Mesenteric fat pad (tissue), 1 donor: ENCODE data around the gene TNFRSF6B. TPM values are rescaled to one million over a fixed set of nuclear protein-coding genes. Genes with fewer than 3 reads are reported as not detected.
"Not testable (repeated sequence)": the region's sequence is repeated elsewhere in the genome, so short reads cannot be mapped to it uniquely, and the experiment has no call there.

Experiments
- DNase-seq: peaks from one replicate; pipeline ENCODE4 v3.0.0-alpha.2; 2020; ENCODE audit warnings: low spot score
- long read RNA-seq: library from polyadenylated mRNA; unstranded; transcript quantifications from one replicate; pipeline ENCODE4 v2.0.0, GENCODE V29; 2020
- total RNA-seq: library from RNA; stranded (reverse); fragmentation: NEBNext Ultra II Directional; extraction: Animal tissue kit (Norgen Biotek cat#: 25700); gene quantifications from one replicate; pipeline ENCODE4 v1.2.1, GENCODE V29; 2021
- donor health status: DM: yes; HTN: yes; CAD: no.

The TNFRSF6B gene, protein sequence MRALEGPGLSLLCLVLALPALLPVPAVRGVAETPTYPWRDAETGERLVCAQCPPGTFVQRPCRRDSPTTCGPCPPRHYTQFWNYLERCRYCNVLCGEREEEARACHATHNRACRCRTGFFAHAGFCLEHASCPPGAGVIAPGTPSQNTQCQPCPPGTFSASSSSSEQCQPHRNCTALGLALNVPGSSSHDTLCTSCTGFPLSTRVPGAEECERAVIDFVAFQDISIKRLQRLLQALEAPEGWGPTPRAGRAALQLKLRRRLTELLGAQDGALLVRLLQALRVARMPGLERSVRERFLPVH
- 4.7 TPM for total RNA-seq
- long read RNA-seq, transcript TNFRSF6B-201 (3 exons, 1,141 nt), result major isoform, 13 of 30 reads
- long read RNA-seq, partial matches to known transcripts, result 0 of 30 reads
- long read RNA-seq, other reads (novel, unspliced or antisense), result 17 of 30 reads

DNA sequence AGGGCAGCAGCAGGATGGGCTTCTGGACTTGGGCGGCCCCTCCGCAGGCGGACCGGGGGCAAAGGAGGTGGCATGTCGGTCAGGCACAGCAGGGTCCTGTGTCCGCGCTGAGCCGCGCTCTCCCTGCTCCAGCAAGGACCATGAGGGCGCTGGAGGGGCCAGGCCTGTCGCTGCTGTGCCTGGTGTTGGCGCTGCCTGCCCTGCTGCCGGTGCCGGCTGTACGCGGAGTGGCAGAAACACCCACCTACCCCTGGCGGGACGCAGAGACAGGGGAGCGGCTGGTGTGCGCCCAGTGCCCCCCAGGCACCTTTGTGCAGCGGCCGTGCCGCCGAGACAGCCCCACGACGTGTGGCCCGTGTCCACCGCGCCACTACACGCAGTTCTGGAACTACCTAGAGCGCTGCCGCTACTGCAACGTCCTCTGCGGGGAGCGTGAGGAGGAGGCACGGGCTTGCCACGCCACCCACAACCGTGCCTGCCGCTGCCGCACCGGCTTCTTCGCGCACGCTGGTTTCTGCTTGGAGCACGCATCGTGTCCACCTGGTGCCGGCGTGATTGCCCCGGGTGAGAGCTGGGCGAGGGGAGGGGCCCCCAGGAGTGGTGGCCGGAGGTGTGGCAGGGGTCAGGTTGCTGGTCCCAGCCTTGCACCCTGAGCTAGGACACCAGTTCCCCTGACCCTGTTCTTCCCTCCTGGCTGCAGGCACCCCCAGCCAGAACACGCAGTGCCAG lies at the start of gene TNFRSF6B:
TSS of gene TNFRSF6B (plus strand) at position 25 of the 729 bp plus-strand sequence. CDS start at position 141, 116 bp downstream.
- no peak for DNase-seq

DNA sequence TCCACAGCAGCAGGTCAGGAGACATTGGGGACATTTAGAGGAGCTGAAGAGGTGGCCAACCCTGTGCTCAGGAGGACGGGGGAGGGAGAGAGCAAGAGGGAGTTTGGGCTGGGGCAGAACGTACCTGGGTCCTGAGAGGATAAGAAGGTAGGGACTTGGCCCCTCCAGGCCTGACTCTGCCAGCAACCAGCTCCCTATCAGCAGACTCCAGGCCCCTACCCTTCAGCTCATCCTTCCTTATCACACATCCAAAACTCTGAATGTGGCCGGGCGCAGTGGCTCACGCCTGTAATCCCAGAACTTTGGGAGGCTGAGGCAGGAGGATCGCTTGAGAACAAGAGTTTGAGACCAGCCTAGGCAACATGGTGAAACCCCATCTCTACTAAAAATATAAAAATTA lies 48.3 kb upstream of the TNFRSF6B start:
- no peak for DNase-seq

DNA sequence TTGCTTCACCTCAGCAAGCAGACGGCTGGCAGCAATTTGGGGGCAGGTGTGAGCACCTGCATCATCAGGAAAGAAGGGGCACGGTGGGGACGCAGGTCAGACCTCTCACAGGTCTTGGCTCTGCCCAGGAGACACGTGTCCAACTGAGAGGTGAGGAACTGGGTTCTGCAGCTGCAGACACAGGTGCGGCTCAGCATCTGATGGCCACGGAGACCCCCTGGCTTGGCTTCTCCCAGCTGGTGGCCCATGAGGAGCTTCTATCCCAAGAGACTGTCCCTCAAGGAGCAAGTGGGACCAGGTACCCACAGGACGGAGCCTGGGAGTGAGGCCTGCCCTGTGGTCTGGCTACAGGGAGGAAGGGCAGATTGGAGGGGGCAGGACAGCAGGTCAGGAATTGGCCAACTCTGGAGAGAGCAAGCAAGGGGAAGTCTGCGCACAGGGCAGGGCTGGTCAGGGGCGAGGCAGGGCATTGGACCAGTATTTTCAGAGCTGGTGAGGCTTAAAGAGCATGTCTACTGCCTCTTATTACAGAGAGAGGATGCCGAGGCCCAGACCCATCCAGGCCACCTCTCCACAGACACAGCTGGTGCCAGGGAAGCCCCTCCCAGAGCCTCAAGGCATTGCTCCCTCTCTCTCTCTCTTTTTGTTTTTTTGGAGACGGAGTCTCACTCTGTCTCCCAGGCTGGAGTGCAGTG lies 47.4 kb upstream of the TNFRSF6B start:
- DNase-seq, result no peak

DNA sequence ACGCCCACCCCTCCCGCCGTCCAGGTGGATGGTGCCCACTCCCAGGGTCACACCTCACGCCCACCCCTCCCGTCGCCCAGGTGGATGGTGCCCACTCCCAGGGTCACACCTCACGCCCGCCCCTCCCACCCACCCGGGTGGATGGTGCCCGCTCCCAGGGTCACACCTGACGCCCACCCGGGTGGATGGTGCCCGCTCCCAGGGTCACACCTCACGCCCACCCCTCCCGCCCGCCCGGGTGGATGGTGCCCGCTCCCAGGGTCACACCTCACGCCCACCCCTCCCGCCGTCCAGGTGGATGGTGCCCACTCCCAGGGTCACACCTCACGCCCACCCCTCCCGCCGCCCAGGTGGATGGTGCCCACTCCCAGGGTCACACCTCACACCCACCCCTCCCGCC lies 46.0 kb upstream of the TNFRSF6B start:
- DNase-seq, result not testable (repeated sequence)

DNA sequence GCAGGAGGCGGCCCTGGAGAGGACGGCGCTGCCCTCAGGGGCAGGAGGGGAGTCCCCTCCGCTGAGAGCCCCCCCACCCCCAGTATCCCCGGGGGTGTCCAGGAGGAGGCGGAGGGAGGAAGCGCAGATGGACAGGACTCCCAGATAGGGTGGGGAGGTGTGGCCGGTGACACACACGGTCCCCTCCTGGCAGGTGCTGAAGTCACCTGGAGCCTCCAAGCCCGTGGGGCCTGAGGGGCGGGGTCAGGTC lies 44.6 kb upstream of the TNFRSF6B start:
- no peak for DNase-seq

DNA sequence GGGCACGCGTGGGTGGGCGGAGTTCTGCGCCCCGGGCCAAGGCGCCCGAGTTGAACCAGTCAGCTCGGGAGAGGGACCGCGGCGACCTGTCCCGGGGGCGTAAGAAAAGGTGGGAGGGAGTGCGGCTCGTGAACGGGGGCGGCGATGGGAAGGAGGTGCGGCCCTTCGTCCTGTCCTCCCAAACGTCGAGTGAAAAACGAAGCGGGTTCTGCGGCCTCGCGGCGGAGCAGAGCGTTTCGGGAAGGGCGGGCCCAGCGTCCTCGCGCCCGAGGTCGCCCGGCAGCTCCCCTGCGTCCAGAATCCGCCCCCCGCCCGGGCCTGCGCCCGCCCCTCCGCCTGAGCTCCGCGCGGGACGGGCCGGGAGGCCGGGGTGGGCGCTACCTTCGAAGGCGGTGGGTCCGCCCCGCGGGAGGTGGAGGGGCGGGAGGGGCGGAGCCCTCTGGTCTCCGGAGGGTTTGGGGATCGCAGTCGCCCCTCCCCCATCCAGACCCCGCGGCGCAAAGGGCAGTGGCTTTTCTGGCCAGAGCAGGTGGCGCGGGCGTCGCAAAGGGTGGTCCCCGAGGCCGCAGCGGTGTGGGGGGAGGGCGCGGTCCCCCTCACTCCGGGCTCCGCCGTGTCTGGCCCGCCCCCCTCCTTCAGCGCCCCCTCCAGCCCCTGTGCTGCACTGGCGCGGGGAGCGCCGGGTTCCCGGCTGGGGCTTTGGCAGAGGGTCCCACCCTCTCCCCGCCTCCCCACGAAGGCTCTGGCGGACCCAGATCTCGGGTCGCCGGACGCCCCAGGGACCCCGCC lies 44.1 kb upstream of the TNFRSF6B start:
- DNase-seq, result no peak

DNA sequence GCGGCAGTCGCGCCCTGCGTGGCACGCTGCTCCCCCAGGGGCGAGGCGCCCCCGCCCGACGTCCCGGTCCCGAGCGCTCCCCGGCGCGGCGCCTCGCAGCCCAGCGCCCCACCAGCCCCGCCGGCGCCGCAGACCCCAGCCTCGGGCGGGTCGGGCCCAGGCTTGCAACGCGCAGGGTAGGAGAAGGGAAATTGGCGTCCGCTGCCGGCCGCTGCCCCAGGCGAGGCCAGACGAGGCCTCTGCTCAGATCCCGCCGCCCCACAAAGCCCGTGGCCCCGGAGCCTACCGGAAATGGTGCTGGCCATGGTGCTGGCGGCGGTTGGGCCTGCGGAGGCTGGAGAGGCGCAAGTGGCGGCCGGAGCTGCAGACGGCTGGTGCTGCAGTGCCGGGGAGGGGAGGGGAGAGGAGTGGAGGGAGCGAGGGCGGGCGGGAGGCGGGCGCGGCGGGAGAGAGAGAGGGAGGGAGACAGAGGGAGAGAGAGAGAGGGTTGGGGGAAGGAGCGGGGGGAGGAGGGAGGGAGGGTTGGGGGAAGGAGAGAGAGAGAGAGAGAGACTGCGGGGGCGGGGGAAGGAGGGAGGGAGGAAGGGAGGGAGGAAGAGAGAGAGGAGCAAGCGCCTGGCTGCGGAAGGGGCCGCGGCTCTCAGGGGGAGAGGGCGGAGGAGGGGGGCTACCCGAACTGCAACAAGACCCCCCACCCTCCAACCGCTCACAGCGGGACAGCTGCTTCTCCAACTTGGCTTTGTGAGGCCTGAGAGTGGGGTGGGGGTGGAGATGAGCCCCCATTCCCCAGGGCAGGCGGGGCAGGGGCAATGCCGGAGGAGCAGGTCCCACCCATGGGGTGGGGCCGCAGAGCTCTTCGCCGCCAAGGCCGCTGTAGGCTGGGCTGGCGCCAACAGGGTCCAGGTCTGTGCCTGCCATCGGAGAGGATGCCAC lies 43.1 kb upstream of the TNFRSF6B start, which contains the start of gene STMN3:
TSS of gene STMN3 (minus strand) at position 384 of the 933 bp plus-strand sequence. CDS start at position 305, 79 bp downstream.
- DNase-seq, result peak; percentile 95

DNA sequence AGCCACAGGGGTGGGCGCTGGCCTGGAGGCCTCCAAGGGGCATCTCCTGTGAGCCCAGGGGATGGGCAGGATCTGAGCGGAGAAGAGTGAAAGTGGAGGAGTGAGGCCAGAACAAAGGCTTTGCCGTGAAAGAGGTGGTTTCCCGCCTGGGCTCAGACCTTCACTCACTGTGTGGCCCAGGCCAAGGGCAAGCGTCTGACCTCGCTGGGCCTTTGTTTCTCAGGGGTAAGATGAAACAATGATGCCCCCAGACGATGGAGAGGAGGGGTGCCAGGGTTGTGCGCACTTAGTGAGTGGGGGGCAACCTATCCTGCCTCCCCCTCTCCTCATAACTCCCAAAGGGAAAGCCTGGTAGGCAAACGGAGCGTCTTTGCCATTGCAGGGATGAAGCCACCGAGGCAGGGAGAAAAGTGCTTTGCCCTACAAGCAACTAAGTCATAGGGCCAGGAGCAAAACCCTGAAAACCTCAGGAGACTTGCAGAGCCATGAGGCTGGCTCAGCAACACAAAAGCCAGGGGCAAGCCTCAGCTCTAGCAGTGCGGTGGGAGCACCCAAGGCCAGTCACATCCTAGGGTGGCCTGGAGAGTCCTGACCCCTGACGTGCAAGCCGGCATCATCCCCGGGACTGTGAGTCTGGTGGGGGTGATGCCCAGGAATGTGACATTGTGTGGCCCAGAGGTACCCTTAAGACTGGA lies 42.3 kb upstream of the TNFRSF6B start:
- DNase-seq, result no peak

DNA sequence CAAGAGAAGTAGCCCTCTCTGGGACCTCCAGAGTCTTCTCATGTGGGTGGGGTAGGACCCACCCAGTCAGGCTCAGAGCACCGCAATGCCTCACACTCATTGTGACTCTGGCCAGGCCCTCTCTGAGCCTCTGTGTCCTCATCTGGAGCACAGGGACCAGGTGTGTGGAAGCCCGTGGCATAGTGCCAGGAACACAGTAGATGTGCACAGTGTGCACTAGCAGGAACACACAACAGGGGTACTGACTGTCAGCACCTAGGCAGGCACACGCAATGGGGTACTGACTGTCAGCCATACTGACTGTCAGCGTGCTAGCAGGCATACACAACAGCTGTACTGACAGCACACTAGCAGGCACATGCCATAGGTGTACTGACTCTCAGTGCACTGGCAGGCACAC lies 41.2 kb upstream of the TNFRSF6B start:
- no peak for DNase-seq

DNA sequence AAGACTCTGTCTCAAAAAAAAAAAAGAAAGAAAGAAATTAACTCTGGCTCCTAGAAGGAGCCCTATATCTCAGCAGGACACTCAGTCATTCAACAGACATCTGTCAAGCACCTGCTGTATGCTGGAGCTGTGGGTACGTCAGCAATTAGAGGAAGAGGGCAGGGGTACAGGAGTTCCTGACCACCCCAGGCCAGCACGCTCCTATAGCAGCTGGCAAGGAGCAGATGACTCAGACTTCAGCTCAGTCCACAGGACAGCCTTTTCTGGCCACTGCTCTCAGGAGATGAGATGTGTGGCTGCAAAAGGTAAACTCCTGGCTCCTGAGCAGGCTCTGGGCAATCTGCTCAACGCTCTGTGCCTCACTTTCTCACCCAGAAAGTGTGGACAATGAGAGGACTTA lies 40.0 kb upstream of the TNFRSF6B start:
- no peak for DNase-seq

DNA sequence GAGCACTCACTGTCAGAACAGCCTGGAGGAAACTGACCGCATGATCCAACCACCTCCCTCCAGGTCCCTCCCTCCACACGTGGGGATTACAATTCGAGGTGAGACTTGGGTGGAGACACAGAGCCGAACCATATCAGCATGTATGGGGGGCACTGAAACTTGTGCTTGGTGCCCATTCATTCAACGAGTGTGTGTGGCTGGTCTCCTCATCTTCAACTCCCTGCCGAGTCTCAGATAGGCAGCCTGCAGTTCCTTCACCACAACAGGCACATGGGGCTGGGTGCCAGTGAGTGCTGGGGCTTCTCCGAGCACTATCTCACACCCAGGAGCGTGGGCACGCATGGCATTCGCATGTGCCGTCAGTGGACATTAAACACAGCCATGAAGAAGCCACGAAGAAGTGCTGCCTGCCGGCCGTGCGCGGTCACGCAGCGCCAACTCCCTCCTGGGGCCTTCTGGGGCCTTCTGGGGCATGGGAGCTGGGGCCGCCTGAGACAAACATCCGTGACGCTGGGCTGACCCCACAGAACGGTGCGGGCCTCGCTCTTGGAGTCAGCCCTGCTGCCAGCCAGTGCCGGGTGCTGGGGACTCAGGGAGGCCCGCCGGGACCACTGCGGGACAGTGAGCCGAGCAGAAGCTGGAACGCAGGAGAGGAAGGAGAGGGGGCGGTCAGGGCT lies 39.1 kb upstream of the TNFRSF6B start:
- no peak for DNase-seq

DNA sequence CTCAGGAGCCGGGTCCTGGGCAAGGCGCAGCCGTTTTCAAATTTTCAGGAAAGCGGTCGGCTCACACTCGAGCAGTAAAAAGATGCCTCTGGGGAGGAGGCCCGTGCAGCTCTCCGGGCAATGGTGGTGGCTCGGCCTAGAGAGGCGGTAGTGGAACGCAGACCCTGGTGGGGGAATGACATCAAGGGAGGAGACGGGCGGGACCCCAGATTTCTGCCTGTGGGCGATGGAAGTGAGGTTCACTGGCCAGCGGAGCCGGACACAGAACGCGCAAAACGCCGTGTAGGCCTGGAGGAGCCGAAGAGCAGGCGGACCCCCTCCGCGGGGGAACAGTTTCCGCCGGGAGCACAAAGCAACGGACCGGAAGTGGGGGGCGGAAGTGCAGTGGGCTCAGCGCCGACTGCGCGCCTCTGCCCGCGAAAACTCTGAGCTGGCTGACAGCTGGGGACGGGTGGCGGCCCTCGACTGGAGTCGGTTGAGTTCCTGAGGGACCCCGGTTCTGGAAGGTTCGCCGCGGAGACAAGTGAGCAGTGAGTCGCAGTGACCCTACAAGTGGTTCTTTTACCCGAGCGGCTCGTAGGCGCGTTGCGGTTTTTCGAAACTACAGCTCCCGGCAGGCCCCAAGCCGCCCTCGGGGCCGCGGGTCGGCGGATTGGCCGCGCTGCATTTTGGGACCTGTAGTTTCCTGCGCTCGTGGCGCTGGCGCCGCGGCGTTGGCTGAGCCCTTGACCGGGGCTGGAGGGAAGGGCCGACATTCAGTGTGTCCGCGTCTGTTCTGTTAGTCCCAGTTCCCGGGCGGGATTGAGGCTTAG lies 38.3 kb upstream of the TNFRSF6B start, which contains the start of gene RTEL1:
TSS of gene RTEL1 (plus strand) at position 376 of the 812 bp plus-strand sequence. CDS start 1,091 bp downstream, outside the sequence.
- DNase-seq, result peak; percentile 97

DNA sequence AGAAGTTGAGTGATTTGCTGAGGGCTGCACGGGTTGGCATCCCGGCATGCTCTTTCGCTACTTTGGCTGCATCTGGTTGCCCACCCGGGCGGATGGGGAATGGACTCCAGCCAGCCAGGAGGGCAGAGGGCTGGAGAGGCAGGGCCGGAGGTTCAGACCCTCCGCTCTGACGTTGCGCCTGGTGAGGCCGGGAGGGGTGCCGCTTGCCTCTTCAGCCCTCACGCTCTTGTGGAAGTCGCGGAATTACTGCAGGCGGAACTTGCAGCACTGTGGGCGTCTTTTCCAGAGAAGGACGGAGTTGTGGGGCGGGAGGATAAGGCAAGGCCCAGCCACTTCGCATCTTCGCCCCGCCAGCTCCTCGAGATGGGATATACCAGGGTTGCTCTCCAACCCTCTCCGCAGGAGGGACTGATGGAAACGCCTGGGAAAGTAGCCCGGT lies 37.7 kb upstream of the TNFRSF6B start:
- DNase-seq, result no peak

DNA sequence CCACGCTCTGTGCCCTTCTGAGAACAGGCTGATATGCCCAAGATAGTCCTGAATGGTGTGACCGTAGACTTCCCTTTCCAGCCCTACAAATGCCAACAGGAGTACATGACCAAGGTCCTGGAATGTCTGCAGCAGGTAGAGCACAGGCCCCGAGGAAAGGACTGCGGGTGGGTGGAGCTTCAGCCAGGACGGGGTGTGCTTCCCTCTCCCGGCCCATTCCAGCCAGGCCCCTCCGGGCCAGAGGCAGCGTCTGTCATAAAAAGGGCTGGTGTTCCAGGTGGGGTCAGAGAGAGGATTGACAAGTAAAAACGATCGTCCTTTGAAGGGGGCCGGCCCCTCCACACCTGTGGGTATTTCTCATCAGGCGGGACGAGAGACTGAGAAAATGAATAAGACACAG lies 37.1 kb upstream of the TNFRSF6B start:
- no peak for DNase-seq

DNA sequence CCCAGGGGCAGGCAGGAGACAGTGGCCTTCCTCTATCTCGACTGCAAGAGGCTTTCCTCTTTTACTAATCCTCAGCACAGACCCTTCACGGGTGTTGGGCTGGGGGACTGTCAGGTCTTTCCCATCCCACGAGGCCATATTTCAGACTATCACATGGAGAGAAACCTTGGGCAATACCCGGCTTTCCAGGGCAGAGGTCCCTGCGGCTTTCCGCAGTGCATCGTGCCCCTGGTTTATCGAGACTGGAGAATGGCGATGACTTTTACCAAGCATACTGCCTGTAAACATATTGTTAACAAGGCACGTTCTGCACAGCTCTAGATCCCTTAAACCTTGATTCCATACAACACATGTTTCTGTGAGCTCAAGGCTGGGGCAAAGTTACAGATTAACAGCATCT lies 36.3 kb upstream of the TNFRSF6B start:
- DNase-seq, result not testable (repeated sequence)

DNA sequence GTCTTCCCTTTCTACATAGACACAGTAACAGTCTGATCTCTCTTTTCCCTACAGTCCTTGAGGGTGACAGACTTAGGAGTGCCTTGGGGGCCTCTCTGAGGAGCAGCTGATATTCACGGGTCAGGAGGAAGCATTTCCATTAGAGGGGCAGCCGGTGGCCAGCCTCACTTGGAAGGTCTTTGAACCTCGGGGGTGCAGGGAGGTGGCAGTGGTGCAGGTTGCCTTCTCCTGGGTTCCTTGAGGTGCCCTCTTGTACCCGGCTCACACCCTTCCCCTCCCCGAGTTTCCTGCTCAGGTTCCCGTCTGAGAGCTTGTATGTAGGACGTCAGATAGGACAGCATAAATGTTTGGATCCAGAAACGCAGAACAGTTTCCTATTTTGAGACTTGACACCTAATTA lies 35.8 kb upstream of the TNFRSF6B start:
- DNase-seq, result no peak

DNA sequence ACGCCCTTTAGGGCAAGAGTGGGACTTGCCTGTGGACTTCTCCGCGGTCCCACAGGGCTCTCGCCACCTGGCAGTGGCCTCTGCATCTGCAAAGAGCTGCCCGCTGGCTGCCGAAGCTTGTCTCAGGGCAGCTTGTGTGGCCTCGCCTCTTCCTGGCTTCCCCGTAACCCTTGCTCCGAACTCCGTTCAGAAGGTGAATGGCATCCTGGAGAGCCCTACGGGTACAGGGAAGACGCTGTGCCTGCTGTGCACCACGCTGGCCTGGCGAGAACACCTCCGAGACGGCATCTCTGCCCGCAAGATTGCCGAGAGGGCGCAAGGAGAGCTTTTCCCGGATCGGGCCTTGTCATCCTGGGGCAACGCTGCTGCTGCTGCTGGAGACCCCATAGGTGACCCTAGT lies 35.3 kb upstream of the TNFRSF6B start:
- DNase-seq, result no peak
